CD4-positive, alpha-beta T cell (primary cell): ENCODE results near the gene UBD. TPM values are rescaled to one million over a fixed set of nuclear protein-coding genes. Genes with fewer than 3 reads are reported as not detected.

ENCODE experiments used
- ATAC-seq: fragments of 200-7000 bp; cut with Tn5 transposase; one replicate; pipeline ENCODE4 v1.10.0; 2022; ENCODE audit warnings: mild to moderate bottlenecking; ENCODE audit not compliant: poor library complexity
- CTCF ChIA-PET: fragments of 350-600 bp; sonication (Branson Sonifier 250); formaldehyde crosslinking; loops from one replicate; lab custom pipeline; 2021; ENCODE audit warnings: antibody characterized with exemption, inconsistent platforms; lab: Charles Lee
- POLR2A ChIA-PET: fragments of 350-600 bp; sonication (Branson Sonifier 250); formaldehyde crosslinking; loops from one replicate; lab custom pipeline; 2021; ENCODE audit warnings: antibody characterized with exemption, inconsistent platforms; lab: Charles Lee
- DNase-seq, 14 experiments: peaks; one replicate each; pipeline ENCODE4 v3.0.0-alpha.2; 2013 to 2020; ENCODE audit warnings: mixed read lengths in 2 of 14
- H3K27ac ChIP-seq, 2 donors: one replicate each; pipeline versions ENCODE4 v1.5.1 to v1.7.0; 2013; ENCODE audit warnings: low read length in 2 of 2, low read depth in 1 of 2, mild to moderate bottlenecking in 1 of 2
- H3K27me3 ChIP-seq, 2 experiments: 1 replicate in 1 of 2; 2 replicates in 1 of 2; pipeline versions ENCODE4 v1.6.1 to v1.7.0; 2013; ENCODE audit warnings: low read length in 2 of 2, control low read depth in 1 of 2, mild to moderate bottlenecking in 1 of 2, moderate library complexity in 1 of 2; ENCODE audit not compliant: insufficient read depth in 2 of 2, control insufficient read depth in 1 of 2
- H3K36me3 ChIP-seq: one replicate; pipeline ENCODE4 v1.6.1; 2013; ENCODE audit warnings: low read length, control low read depth; ENCODE audit not compliant: insufficient read depth
- H3K4me1 ChIP-seq: one replicate; pipeline ENCODE4 v1.6.1; 2013; ENCODE audit warnings: low read length, control low read depth; ENCODE audit not compliant: insufficient read depth
- H3K4me3 ChIP-seq: one replicate; pipeline ENCODE4 v1.5.1; 2013; ENCODE audit warnings: mild to moderate bottlenecking, low read length, moderate library complexity
- H3K9me3 ChIP-seq, 2 experiments: 1 replicate in 1 of 2; 2 replicates in 1 of 2; pipeline versions ENCODE4 v1.6.1 to v1.7.0; 2013; ENCODE audit warnings: low read length in 2 of 2, mild to moderate bottlenecking in 2 of 2, control low read depth in 1 of 2, moderate library complexity in 1 of 2; ENCODE audit not compliant: control insufficient read depth in 1 of 2, insufficient read depth in 1 of 2
- H3K27ac Mint-ChIP-seq: one replicate; pipeline ENCODE4 v1.8.0; 2020; ENCODE audit warnings: mixed read lengths
- H3K27me3 Mint-ChIP-seq: one replicate; pipeline ENCODE4 v1.8.0; 2021; ENCODE audit warnings: mixed read lengths
- H3K36me3 Mint-ChIP-seq: one replicate; pipeline ENCODE4 v1.8.0; 2021; ENCODE audit warnings: low read depth, mixed read lengths
- H3K4me1 Mint-ChIP-seq: one replicate; pipeline ENCODE4 v1.8.0; 2021; ENCODE audit warnings: low read depth, mixed read lengths
- H3K4me3 Mint-ChIP-seq: one replicate; pipeline ENCODE4 v1.8.0; 2020; ENCODE audit warnings: mild to moderate bottlenecking, mixed read lengths
- H3K9me3 Mint-ChIP-seq: one replicate; pipeline ENCODE4 v1.8.0; 2020; ENCODE audit warnings: mixed read lengths
- CTCF ChIP-seq: fragments of 200-600 bp; IDR thresholded peaks from one replicate; pipeline ENCODE4 v1.8.0; 2022; ENCODE audit warnings: antibody characterized with exemption, mild to moderate bottlenecking
- intact Hi-C, 2 experiments: fragments of 100-400 bp; cut with DNase I in 1 of 2; cut with micrococcal nuclease in 1 of 2; formaldehyde crosslinking; loops; one replicate each; pipeline versions ENCODE4 v1.15.1 to v1.9.0; 2023 to 2025; cut with DNase I, micrococcal nuclease
- total RNA-seq, 174 experiments: library from RNA in 2 of 174; stranded (reverse) in 2 of 174; gene quantifications; one replicate each; pipeline ENCODE4 v1.2.3 and lab custom pipeline; 2021 to 2026

The UBD gene
- total RNA-seq, 2 experiments from 2014 or later: not detected

- no peak for TF ChIP-seq CTCF
- H3K9me3 Mint-ChIP-seq: no peaks in the 10 kb centered on the region
- ATAC-seq: no peak
- no peak overlapping the region for H3K4me3 Mint-ChIP-seq
- POLR2A ChIA-PET: no interaction called here
- H3K27me3 Mint-ChIP-seq: peaks cover 37% of the 10 kb centered on the region
- intact Hi-C loops: no loop called here
- CTCF ChIA-PET: no interaction called here
- no peaks in the 10 kb centered on the region for H3K36me3 Mint-ChIP-seq
- Histone ChIP-seq H3K27me3 (peaks cover 4 to 14% of the 10 kb centered on the region in 2 experiments), H3K27ac (no peak overlapping the region), H3K9me3 (no peaks in the 10 kb centered on the region), H3K4me3 (no peak overlapping the region), H3K36me3 (no peaks in the 10 kb centered on the region), H3K4me1 (no peaks in the 10 kb centered on the region)
- H3K4me1 Mint-ChIP-seq: no peaks in the 10 kb centered on the region
- no peak overlapping the region for H3K27ac Mint-ChIP-seq
- no peak for DNase-seq
Measured at GRCh38 chr6:29527126-29527525, 32.4 kb downstream of the UBD start.

GRCh38 chr6:29525311-29525639, 34.3 kb downstream of the UBD start:
- Mint-ChIP-seq H3K27me3 (peaks cover 36% of the 10 kb centered on the region), H3K4me1 (no peaks in the 10 kb centered on the region)
- CTCF ChIA-PET: no interaction called here

GRCh38 chr6:29524444-29525310, 34.9 kb downstream of the UBD start:
- DNase-seq (no peak), ATAC-seq (no peak)
- no peak for TF ChIP-seq CTCF
- H3K36me3 ChIP-seq: no peaks in the 10 kb centered on the region
- no peak overlapping the region for H3K27ac ChIP-seq
- no peaks in the 10 kb centered on the region for H3K4me1 Mint-ChIP-seq
- POLR2A ChIA-PET: no interaction called here
- intact Hi-C loops: no loop called here
- H3K9me3 ChIP-seq: no peaks in the 10 kb centered on the region
- no peaks in the 10 kb centered on the region for H3K4me1 ChIP-seq
- no peak overlapping the region for H3K4me3 Mint-ChIP-seq
- H3K27ac Mint-ChIP-seq: no peak overlapping the region
- H3K27me3 Mint-ChIP-seq: peaks cover 36% of the 10 kb centered on the region
- H3K9me3 Mint-ChIP-seq: no peaks in the 10 kb centered on the region
- H3K4me3 ChIP-seq: no peak overlapping the region
- CTCF ChIA-PET: no interaction called here
- H3K36me3 Mint-ChIP-seq: no peaks in the 10 kb centered on the region
- peaks cover 4 to 16% of the 10 kb centered on the region in 2 experiments for H3K27me3 ChIP-seq

More at GRCh38 chr6:29525311-29525639, 34.3 kb downstream of the UBD start:
- no peak for DNase-seq
- intact Hi-C loops: no loop called here
- H3K4me3 Mint-ChIP-seq: no peak overlapping the region
- Histone ChIP-seq H3K9me3 (no peaks in the 10 kb centered on the region), H3K36me3 (no peaks in the 10 kb centered on the region), H3K27ac (no peak overlapping the region), H3K4me1 (no peaks in the 10 kb centered on the region), H3K27me3 (peaks cover 4 to 16% of the 10 kb centered on the region in 2 experiments), H3K4me3 (no peak overlapping the region)
- H3K36me3 Mint-ChIP-seq: no peaks in the 10 kb centered on the region
- no peak for TF ChIP-seq CTCF
- H3K27ac Mint-ChIP-seq: no peak overlapping the region
- H3K9me3 Mint-ChIP-seq: no peaks in the 10 kb centered on the region
- POLR2A ChIA-PET: no interaction called here
- no peak for ATAC-seq
